G401 (cell line): ENCODE data around the gene OR2T6. TPM values are rescaled to one million over a fixed set of nuclear protein-coding genes. Genes with fewer than 3 reads are reported as not detected.
"Not testable (repeated sequence)": the region's sequence is repeated elsewhere in the genome, so short reads cannot be mapped to it uniquely, and the experiment has no call there.

Experiments used
- DNase-seq: peaks from one replicate; pipeline ENCODE4 v3.0.0-alpha.2; 2015; ENCODE audit warnings: low spot score
- in situ Hi-C: cut with HindIII; loops from 2 replicates; pipeline ENCODE4 v1.10.0; 2016; ENCODE audit warnings: low sequenced_read_pairs, mixed read lengths
- total RNA-seq: library from RNA; depleted of rRNA; stranded (reverse); fragments of >200 nt; shearing (Covaris generic); gene quantifications from 2 replicates; pipeline ENCODE4 v1.2.3, GENCODE V29; 2014; rRNA removed

OR2T6 gene
- not detected in 2 replicates for total RNA-seq

GRCh38 chr1:248375446-248375845 is at the start of gene OR2T6:
Gene OR2T6, plus strand, starts transcription at chr1:248375746. Its CDS starts 11,863 bp downstream, at chr1:248387609.
- in situ Hi-C loops: no loop called here
- no peak for DNase-seq

- in situ Hi-C loops: no loop called here
- DNase-seq: no peak
Observed at GRCh38 chr1:248343451-248343850, 32.1 kb upstream of the OR2T6 start.

GRCh38 chr1:248348475-248348874 is 27.1 kb upstream of the OR2T6 start, which contains the start of gene OR14C36:
Gene OR14C36, plus strand, starts transcription at chr1:248348775. Its CDS starts 0 bp downstream, at chr1:248348775.
- no peak for DNase-seq
- in situ Hi-C loops: no loop called here

GRCh38 chr1:248359415-248359814 is 16.1 kb upstream of the OR2T6 start:
- in situ Hi-C loops: no loop called here
- no peak for DNase-seq

GRCh38 chr1:248361121-248361715 is 14.3 kb upstream of the OR2T6 start, which contains the start of gene OR2T4:
Gene OR2T4, plus strand, starts transcription at chr1:248361665. Its CDS starts 0 bp downstream, at chr1:248361665.
- no peak for DNase-seq
- in situ Hi-C loops: no loop called here

- in situ Hi-C loops: no loop called here
- no peak for DNase-seq
Observed at GRCh38 chr1:248366609-248367008, 8.9 kb upstream of the OR2T6 start.

- DNase-seq: no peak
- in situ Hi-C loops: no loop called here
Observed at GRCh38 chr1:248372394-248372793, 3.2 kb upstream of the OR2T6 start.

GRCh38 chr1:248373761-248374160 is 1.8 kb upstream of the OR2T6 start:
- in situ Hi-C loops: no loop called here
- DNase-seq: no peak

GRCh38 chr1:248376916-248377315 is 1.4 kb downstream of the OR2T6 start:
- in situ Hi-C loops: no loop called here
- no peak for DNase-seq

- in situ Hi-C loops: no loop called here
- no peak for DNase-seq
Observed at GRCh38 chr1:248380854-248381253, 5.3 kb downstream of the OR2T6 start.

- DNase-seq: no peak
- in situ Hi-C loops: no loop called here
Observed at GRCh38 chr1:248388426-248388825, 12.9 kb downstream of the OR2T6 start.

GRCh38 chr1:248393050-248393449 is 17.5 kb downstream of the OR2T6 start:
- DNase-seq: no peak
- in situ Hi-C loops: no loop called here

GRCh38 chr1:248402748-248403147 is 27.2 kb downstream of the OR2T6 start, which contains the start of gene OR2T1:
Gene OR2T1, plus strand, starts transcription at chr1:248403048. Its CDS starts 3,100 bp downstream, at chr1:248406148.
- in situ Hi-C loops: no loop called here
- no peak for DNase-seq

GRCh38 chr1:248404024-248404423 is 28.5 kb downstream of the OR2T6 start:
- in situ Hi-C loops: no loop called here
- no peak for DNase-seq

- DNase-seq: no peak
- in situ Hi-C loops: no loop called here
Observed at GRCh38 chr1:248406721-248407692, 31.5 kb downstream of the OR2T6 start.

- no peak for DNase-seq
- in situ Hi-C loops: no loop called here
Observed at GRCh38 chr1:248416226-248416625, 40.7 kb downstream of the OR2T6 start.

GRCh38 chr1:248417854-248418253 is 42.3 kb downstream of the OR2T6 start:
- in situ Hi-C loops: no loop called here

GRCh38 chr1:248421384-248421783 is 45.8 kb downstream of the OR2T6 start:
- DNase-seq: no peak
- in situ Hi-C loops: no loop called here

More at GRCh38 chr1:248417854-248418253, 42.3 kb downstream of the OR2T6 start:
- no peak for DNase-seq

- in situ Hi-C loops, DNase-seq: not testable (repeated sequence)
Observed at GRCh38 chr1:248427526-248428191, 52.1 kb downstream of the OR2T6 start.

- in situ Hi-C loops: not testable (repeated sequence)
Observed at GRCh38 chr1:248428192-248428533, 52.6 kb downstream of the OR2T6 start.

More at GRCh38 chr1:248428192-248428533, 52.6 kb downstream of the OR2T6 start:
- not testable (repeated sequence) for DNase-seq
